COLO668 (cell line): ENCODE measurements around the gene UBXN4.
"Not testable (repeated sequence)": the region's sequence is repeated elsewhere in the genome, so short reads cannot be mapped to it uniquely, and the experiment has no call there.

Experiments used
- DNase-seq: peaks from one replicate; lab custom pipeline; 2025; ENCODE audit not compliant: unreplicated experiment; lab: John Stamatoyannopoulos, UW

Gene UBXN4

DNA sequence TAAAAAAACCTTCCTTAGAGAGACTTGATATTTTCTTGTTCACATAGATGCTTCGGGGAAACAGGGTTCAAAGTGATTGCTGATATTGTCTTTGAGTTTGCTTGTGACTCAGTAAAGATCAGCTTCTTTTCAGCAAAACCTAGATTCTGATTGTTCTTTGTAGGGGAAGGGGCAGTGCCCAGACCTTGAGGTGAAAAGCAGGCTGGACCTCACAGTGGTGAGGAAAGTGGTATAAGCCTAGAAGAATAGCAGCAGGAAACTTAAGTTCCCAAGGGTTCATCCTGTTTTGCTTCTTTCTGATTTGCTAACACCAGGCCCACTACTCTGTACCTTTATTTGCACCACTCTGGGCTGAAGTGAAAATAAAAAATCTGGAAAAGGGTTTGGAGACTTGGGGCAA, 20.9 kb downstream of the UBXN4 start:
- DNase-seq, result no peak

DNA sequence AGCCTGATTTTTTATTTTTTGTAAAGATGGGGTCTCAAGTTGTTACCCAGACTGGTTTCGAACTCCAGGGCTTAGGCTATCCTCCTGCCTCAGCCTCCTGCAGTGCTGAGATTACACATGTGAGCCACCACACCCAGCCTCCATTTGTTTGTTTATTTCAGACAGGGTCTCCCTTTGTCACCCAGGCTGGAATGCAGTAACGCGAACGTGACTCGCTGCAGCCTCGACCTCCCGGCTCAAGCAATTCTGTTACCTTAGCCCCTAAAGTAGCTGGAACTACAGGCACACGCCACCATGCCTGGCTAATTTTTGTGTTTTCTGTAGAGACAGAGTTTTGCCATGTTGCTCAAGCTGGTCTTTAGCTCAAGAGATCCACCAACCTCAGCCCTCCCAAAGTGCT, 27.2 kb downstream of the UBXN4 start:
- DNase-seq, result no peak

DNA sequence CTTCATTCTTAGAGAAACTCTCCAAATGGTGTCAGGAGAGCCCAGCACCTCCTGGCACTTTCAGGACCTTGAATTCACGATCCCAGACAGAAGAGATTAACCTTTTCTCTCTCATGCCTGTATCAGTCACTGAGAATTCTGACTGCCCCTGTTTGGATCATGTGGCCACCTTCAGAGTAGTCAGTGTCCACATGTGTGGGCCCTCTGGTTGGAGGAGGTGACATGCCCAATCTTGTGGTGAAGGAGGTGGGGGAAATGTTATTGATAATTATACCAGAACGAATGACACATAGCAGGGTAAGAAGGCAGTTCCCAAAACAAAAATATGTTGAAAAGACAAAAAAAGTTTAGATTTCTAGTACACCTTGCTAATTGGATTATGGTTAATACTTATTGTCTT, 31.7 kb downstream of the UBXN4 start:
- DNase-seq, result no peak

DNA sequence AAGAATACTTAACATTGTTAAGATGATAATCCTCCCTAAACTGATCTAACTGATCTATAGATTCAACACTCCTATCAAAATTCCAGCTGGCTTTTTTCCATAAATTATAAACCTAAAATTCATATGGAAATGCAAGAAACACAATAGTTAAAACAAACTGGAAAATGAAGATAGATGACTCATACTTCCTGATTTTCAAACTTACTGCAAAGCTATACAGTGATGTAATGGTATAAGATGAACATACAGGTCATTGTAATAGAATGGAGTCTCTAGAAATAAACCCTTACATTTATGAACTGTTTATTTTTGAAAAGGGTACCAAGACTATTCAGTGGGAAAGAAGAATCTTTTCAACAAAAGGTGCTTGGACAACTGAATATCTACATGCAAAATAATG, 32.3 kb downstream of the UBXN4 start:
- DNase-seq, result no peak

DNA sequence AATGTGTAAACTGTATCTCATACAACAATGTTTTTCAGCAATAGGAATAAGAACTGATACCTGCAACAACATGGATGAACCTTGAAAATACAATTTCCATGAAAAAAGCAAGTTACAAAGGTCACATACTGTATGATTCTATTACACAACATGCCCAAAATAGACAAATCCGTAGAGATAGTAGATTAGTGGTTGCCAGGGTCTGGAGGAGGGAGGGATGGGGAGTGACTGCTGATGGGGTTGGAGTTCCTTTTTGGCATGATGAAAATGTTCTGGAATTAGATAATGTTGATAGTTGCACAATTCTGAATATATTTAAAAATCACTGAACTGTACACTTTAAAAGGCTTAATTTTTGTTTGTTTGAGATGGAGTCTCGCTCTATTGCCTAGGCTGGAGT, 33.8 kb downstream of the UBXN4 start:
- DNase-seq, result no peak

DNA sequence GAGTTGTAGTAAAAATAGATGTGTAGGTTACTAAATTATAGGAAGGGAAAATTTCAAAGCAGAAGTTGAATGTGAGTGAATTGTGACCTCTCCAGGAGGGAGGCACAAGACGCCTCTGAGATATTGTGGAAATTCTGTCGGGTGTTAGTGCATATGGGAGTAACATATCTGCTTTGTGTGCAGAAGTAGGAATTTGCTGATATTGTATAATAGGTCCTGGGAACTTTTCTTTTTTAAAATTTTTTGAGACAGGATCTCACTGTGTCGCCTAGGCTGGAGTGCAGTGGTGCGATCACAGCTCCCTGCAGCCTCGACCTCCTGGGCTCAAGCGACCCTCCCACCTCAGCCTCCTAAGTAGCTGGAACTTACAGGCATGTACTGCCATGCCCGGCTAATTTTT, 34.7 kb downstream of the UBXN4 start:
- no peak for DNase-seq

DNA sequence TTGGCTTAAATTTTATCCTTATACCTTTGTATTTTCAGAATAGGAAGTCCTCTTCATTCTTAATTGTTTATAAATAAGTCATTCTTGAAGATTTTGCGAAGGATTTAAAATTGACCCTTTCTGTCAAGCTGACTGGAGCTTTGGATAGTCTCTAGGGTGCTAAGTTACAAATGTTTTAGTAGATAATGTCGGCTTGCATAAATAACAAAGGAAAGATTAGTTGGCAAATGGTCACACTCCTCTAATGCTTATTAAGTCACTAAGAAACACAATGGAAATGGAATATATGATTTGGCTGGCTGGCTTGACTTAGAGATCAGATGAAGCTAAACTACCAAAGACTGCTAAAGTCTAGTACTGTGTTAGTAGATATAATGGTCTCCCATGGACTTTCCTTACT, 40.6 kb downstream of the UBXN4 start:
- no peak for DNase-seq

DNA sequence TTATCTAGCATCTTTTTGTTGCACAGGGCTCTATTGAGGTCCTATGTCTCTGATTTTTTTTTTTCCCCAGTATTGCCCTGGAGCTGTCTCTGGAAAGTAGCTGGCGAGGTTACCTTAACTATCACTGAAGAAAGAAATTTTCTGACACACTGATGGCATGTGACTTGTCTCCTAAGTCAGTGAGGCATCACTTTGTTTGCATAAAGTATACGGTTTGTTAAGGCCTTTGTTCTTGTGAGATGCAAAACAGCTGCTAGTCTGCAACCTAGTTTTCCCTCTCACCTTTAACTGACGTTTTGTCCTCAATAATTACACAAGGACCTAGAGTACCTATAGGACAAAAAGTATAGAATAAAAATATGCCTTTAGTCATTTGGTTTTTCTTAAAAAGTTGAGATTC, 41.8 kb downstream of the UBXN4 start:
- no peak for DNase-seq

DNA sequence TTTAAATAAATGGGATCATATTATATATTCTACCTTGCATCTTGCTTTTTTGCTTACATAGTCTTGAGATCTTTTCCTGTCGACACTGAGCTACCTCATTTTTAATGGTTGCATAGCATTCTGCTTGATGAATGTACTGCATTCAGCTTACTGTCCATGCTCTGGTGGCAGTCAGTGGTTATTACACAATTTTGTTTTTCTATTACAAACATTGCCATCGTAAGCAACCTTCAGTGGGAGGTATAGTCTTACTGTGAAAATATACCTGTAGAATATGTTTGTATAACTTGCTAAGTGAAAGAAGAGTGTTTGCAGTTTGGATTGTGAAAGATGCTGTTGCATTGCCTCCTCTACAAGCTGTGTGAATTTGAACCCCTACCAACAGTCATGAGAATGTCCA, 43.4 kb downstream of the UBXN4 start:
- no peak for DNase-seq

DNA sequence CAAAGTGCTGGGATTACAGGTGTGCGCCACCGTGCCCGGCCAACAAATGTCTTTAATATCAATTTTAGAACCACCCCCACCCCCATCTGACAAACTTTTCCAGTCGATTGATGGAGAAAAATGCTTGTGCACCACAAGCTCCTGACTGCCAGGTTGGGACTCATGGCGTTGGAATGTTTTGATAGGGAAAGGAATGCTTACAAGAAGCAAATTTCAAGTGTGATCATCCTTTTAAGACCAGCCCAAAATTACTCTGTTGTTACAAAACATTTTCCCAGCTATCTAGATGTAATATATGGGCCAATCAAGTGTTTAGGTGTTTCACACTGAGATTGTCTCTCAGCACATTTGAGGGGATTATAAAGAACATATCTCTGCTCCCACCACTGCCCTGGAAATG, 45.2 kb downstream of the UBXN4 start:
- DNase-seq, result no peak

DNA sequence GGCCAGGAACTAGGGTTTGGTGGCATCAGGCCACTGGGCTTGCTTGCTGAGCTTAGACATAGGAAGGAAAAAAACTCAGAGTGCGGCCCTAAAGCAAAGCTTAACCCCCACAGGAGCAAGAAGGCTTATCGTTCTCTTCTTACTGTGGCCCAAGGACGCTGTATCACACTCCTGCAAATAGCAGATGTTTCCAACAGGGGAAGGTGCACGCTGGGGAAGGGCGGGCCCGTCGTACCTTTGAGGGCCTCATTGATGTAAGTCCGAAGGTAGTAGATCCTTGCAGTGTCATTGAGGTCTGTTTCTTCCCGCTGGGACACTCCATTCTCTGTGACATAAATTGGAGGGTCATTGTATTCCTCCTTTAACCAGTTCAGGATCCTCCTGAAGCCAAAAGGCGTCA, 48.8 kb downstream of the UBXN4 start:
- no peak for DNase-seq

DNA sequence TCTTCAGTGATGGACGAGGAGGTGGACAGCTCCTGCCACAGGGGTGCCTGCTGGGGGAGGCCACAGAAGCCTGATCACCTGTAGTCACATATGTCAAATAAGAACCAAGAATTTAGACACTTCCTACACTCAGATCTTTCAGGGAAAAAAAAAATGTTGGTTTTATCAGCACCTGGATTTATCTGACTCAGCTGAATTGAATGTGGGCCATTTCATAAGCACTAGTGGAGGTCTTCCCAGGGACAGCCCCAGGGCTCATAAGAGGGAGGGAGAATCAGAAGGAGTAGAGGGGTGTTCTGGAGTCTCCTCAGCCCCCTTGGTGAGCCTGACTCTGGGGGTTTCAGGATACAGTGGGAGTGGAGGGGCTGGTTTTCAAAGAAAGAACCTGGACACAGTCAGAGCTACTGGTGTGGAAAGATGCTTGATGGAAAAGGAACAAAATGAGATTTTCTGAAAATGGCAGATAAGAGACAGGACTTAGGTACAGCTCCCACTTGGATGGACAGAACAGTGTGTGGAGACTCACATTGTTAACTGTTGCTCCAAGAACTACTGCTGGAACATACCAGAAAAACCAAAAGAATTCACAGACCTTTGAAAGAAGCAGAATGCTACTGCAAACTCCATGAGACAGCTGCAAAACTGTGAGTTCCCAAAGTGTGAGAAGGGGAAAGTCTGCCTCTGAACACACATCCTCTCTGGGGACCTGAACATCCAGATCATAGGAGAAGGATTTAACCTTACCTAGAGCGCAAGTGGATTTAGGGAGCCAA, 49.9 kb downstream of the UBXN4 start:
- no peak for DNase-seq

DNA sequence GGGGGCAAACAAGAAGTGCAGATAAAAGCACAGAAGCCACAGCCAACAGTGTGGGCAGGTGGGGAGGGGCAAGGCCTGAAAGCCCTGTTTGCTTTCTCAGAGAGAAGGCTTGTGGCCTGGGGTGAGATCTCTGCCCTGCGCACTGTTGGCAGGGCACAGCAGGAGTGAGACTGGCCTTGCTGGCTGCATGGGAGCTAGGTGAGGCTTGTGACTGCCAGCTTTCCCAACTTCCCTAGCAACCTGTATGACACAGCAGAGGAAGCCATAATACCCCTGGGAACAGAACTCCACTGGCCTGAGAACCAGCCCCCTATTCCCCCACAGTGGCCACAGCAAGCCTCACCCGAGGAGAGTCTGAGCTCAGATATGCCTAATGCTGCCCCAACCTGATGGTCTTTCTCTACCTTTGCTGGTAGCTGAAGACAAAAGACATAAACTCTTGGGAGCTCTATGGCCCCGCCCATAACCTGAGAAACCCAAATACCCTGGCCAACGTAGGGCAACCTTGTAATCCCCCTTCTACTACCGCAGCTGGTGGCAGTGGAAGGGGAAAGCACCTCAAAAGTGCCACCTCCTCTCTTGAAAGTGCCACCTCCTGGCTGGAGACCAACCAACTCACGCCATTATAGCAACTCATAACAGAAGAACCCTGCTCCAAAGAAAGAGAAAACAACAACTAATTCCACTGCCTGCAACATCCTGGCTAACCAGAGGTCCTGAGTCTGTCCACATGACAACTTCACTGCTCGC, 50.9 kb downstream of the UBXN4 start:
- no peak for DNase-seq

DNA sequence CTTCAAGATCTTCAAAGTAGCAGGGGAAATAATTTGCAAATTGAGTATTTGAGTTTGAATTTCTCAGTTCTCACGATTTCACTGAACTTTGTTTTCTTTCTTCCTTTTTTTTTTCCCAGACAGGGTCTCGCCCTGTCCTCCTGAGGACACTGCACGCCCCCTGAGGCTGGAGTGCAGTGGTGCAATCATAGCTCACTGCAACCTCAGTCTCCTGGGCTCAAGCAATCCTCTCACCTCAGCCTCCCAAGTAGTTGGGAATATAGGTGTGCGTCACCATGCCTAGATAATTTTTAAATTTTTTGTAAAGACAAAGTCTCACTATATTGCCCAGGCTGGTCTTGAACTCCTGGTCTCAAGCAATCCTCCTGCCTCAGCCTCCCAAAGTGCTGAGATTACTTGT, 54.0 kb downstream of the UBXN4 start:
- not testable (repeated sequence) for DNase-seq

DNA sequence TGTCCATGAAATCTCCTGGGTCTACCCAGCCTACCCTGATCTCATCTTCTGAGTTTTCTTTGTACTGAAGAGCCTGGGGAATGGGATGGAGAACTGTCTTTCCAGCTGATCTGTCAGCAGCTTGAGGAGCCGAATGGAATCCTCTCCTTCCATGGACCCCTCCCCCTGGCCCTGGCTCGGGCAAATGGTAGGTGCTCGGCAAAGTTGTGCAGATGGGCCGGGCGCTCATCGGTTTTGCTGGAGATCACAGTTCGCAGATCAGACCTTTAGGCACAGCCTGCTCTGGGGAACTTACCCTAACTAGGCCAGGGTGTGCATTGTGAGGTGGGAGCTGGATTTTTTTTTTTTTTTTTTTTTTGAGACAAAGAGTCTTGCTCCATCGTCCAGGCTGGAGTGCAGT, 55.0 kb downstream of the UBXN4 start:
- no peak for DNase-seq

DNA sequence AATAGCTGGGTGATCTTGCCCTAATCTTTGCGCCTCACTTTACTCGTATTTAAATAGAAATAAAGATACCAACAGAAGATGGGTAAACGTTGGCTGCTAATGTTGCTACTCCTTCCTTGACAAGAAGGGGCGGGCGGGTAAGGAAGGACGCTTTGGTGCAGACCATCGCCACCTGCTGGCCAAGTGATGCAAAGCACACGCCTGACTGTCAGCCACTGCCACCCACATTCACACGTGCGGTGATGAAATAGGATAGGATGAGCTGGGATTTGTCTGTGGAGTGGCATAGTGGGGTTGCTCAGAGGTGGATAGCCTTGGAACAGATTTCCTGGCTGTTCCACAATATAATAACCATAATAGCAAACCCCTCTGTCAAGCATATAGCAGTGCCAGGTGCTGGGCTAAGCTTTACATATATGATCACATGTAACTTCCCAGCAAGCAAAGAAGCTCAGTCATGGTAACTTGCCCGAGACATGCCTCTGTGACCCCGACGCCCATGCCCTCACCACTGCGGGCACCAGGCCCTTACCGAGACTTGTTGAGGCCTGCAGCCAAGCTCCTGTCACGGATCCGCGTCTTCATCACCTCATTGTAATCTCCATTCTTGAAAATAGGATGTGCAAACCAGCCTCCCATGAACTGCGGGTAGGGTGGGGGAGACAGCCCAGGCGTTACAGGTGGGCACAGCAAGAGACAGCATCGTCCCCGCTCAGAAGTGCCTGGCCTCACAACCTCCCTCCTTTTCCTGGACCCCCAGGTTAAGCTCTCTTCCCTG, 56.0 kb downstream of the UBXN4 start:
- DNase-seq, result peak; percentile 69

DNA sequence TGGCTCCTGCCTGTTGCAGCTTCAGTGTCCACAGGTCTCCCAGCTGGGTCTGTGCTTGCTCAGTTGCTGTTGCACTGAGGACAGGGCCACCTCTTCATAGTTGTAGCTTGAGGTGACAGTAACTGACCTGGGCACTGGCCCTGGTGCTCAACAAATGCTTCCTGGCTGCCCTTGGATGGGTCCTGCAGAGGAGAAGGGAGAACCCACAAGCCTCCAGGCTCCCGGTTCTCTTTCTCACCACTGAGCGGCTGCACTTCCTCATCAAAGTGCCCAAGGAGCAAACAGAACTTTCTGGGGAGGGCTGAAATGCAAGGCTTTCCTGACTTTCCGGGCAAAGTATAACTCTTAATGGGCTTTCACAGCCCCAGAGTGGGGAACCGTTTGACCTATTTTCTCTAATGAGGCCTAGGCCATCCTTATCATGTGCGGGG, 56.6 kb downstream of the UBXN4 start:
- no peak for DNase-seq

DNA sequence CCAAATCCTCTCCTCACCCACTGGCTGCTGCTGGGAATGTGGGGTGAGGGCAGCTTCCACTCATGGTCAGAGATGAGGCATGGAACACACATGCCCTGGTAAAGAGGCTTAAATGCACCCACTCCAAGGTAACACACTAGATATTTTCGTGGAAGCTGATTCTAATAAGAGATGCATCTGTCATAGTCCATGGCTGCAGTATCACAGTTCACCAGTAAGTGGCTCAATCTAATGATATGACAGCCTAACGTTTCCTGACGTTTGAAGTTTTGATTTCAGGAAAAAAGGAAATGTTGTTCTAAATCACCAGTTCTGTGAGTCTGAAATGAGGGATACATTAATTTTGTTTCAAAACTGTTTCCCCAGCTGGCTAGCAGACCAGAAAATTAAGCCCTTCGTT, 57.1 kb downstream of the UBXN4 start:
- DNase-seq, result no peak

DNA sequence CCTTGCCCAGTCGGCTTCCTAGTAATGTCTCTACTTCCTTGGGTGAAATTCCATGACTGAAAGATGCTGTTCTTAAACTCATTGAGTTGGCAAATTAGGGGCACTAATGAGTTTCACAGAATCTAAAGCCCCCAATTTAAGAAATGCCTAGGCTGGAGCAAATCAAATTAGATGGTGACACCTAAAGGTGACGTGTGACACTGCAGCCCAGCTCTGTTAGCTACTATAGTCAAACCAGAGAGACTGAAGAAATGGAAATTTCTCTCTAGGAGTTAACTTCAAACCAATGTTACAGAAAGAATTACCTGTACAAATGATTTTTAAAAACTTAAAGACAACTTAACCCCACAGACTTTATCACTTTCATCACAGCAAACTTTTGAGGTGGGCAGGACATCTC, 58.1 kb downstream of the UBXN4 start:
- DNase-seq, result no peak

DNA sequence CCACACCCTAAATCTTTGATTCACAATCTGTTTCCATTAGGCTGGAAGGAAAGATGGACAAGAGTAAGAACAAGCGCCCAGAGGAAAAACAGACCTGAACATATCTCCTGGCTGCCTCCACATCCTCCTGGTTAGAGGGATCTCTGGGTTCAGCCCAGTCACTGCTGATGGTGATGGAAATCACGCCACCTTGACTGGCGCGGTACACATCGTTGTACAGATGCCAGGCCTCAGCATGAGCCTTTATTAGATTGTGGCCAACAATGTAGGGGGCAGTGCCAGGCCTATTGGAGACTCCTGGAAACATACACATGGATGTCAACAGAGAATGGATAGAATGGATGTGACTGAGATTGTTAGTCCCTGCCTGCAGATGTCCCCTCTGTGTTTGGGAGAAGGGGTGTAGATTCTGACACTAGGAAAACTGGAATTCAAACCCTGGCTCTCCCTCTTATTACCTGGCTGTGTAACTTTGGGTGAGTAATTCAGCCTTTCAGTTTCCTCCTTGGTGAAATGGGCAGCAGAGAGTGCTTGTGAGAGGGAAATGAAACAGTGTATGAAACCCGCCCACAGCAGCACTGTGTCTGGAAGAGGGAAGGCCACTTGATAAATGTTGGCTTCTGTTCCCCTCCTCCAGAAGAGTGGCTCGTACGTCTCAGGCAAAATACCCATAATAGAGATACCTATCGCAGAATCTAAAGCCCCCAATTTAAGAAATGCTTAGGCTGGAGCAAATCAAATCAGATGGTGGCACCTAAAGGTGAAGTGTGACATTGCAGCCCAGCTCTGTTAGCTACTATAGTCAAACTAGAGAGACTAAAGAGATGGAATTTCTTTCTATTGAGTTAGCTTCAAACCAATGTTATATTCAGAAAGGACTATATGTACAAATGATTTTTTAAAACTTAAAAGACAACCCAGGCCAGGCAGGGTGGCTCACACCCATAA, 59.1 kb downstream of the UBXN4 start:
- no peak for DNase-seq

DNA sequence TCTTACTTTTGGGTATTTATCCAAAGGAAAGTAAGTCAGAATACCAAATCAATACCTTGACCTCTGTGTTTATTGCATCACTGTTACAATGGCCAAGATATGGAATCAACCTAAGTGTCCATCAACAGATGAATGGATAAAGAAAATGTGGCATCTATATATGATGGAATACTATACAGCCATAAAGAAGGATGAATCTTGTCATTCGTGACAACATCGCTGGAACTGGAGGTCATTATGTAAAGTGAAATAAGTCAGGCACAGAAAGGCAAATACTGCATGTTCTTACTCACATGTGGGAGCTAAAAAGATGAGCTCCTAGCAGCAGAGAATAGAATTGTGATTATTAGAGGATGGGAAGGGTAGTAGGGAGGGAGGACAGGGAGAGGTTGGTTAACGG, 60.7 kb downstream of the UBXN4 start:
- DNase-seq, result no peak
